GM19035 (cell line): Measurements from ENCODE around the gene SLC17A9.

Experiments used
- ATAC-seq: cut with Tn5 transposase; IDR thresholded peaks from one replicate; pipeline ENCODE4 v1.9.1; 2021; ENCODE audit not compliant: unreplicated experiment

SLC17A9 gene

DNA sequence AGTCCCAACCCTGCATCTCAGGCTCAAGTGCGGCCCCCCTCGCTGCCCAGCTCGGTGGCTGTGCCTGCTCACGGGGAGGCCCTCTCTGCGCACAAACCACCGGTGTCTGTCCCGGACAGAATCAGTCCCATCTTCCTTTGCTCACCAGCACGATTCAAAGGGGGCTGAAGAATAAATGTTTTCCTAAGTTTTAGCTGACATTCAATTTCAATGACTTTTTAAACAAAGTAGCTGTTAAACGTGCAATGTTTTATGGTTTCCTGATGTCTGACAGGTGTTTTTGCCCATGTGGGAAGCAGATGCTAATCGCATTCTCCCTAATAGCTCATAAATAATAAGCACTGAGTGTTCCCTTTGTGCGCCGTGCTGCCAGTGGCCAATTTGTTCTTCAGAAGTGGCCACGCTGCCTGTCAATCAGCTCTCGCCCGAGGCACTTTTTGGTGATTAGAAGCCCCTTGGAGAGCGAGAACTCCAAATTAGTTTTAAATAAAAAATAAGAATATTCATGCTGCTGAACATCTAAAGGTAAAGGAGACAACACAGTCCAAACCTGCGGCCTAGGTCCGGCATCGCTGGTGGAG is 28.0 kb downstream of the SLC17A9 start:
- no peak for ATAC-seq

DNA sequence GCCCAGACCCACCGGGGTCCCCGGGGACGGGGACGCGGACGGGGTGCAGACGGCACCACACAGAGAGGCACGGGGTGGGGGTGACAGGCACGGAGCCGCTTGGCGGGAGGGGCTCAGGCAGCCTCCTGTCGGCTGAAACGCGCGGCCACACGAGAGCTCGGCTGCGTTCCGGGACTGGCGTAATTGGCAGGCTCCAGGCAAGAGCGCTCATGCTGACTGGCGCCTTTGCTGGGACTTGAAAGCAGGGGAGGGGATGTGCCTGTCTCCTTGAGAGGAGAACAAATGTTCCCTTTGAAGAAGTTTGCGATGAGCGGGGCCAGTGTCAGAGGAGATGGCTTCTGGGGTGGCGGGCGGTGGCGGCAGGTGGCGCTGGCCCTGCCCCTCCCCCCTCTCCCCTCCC is 28.5 kb downstream of the SLC17A9 start:
- ATAC-seq = no peak

DNA sequence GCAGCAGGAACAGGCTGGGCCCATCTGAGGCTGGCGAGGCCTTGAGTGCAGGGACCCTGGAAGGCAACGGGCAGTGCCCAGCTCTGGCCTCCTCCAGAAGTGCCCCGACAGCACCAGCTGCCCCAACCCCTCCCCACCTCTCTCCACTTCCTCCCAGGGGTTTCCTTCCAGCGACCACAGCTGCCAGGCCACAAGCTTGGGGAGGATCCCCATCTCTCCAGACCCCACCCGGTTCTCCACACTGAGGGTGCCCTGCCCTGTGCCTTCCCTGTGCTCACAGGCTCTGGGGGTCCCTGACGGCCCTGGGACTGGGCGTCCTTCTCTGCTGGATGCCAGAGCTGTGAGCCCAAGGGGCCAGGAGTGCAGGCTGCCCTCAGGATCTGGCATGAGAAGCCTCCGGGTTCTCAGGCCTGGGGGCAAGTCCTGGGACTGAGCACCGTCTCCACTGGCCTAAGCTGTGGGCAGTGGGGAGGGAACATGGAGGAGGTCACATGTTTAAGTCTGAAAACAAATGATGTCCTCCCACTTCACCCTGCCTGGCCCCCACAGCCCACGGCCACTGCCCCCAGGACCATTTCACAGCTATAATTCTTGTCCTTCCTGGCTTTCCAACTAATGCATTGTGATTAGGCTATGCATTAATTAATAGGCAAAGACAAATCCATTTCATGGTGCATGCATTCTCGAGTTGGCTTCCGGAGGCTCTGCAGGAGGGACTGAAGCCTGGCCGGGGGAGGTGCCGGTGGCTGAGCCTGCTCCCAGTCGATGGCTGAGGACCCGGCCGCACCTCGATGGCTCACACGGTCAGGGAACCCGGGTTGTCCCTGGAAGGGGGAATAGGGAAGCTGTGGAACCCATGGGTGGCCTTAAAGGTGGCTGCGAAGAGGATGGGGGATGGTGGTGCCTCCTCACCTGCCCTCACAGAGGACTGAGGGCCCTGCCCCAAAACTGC is 29.9 kb downstream of the SLC17A9 start:
- ATAC-seq = no peak

DNA sequence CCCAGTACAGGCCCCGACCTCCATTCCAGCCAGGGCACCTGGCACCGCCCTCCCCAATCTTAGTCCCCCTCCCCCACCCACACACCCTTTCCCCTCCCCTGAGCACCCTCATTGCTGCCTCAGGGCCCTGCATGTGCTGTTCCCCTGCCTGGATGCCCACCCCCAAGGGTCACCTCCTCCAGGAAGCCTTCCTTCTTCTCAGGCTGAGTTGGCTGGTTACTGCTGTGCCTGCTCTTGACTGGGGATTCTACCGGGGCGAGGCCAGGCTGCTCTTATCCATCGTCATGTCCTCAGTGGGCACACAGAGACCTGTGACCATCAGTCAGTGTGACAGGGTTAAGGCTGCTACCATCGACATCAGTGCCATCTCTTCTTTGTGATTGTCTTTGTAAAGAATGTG is 30.7 kb downstream of the SLC17A9 start:
- ATAC-seq = no peak

DNA sequence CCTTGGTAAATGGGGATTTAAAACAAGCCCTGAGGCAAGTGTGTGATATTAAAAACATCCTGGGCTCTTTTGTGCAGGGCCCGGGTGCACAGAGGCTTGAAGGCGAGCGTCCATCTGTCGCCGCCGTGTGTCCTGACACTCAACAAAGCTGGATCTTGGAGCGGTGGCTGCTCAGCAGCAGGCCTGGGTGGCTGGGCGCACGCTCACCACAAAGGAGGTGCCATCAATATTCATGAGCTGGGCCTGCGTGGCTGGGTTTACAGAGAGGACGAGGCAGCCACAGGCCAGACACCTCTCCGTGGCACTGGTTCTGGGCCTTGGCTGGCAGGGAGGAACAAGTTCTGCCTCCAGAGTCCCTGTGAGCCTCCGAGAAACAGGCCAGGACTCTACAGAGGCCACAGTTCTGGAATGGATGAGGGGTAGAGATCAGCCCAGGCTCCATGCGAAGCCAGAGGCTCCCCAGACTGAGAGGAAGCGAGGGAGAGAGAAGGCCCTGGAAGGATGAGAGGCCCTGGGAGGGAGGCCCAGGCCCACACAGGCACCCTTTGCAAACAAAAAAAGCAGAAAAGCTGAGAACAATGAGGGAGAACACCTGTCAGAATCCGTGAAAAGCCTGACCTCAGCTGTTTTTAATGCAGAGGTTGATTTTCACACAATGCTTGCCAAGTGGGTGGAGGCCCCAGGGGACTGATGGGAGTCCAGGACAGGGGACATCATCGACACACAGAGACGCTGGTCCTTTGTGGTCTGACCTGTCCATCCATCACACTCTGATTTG is 32.3 kb downstream of the SLC17A9 start:
- ATAC-seq = no peak

DNA sequence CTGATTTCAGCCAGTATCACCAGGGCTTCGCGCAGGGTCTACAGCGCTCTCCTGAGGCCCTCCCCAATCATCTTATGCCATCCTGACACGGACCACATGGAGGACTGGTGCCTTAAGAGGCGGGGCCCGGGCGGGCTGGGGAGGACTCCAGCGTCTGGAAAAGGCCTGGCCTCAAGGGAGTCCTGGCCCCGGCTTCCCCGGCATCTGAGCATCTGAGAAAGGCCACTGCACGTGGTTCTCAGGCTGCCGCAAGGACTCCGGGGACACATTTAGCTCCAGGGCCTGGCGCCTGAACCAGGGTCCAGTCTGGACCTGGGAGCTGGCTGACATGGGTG is 32.9 kb downstream of the SLC17A9 start:
- no peak for ATAC-seq

DNA sequence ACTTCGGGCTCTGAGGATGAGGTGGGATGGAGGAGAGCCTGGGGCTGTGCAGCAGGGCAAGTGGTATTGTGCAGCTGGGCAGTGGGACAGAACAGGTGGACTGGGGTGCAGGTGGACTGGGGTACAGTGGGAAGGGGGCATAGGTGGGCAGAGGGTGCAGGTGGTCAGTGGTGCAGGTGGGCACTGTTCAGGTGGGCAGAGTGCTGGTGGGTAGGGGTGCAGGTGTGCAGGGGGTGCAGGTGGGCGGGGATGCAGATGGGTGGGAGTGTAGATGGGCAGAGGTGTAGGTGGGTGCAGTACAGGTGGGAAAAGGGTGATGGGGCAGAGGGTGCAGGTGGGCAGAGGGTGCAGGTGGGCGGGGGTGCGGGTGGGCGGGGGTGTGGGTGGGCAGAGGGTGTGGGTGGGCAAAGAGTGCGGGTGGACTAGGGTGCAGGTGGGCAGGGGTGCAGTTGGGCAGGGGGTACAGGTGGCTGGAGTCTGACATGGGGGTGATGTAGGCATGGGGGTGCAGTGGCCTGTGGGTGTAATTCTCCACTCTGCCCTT is 33.8 kb downstream of the SLC17A9 start:
- ATAC-seq = no peak

DNA sequence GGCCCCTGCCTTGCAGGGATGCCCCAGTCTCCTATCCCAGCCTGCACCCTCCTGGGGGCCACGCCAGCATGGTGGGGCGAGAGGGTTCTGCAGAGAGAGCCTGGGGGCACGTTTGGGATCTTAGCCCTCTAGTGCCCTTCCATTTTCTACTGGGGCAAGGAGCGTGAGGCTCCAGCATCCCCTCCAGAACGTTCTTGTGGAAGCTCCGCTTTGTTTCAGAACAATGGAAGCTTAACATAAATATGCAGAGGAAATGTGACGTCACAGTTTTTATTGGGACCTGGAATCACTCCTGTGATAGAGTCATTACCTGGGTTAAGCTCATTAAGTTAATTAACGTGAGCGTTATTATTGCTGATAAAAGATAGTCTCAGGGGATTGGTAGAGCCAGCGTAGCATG is 34.6 kb downstream of the SLC17A9 start:
- no peak for ATAC-seq

DNA sequence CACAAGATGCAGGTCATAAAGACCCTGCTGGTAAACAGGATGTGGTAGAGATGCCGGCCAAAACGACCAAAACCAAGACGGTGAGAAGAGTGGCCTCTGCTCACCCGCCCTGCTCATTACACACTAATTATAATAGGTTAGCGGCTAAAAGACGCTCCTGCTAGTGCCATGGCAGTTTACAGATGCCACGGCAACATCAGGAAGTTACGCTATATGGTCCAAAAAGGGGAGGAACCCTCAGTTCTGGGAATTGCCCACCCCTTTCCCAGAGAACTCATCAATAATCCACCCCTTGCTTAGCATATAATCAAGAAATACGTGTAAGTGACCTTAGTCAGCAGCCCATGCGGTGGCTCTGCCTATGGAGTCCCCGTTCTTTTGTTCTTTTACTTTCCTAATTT is 36.7 kb downstream of the SLC17A9 start:
- ATAC-seq = no peak

DNA sequence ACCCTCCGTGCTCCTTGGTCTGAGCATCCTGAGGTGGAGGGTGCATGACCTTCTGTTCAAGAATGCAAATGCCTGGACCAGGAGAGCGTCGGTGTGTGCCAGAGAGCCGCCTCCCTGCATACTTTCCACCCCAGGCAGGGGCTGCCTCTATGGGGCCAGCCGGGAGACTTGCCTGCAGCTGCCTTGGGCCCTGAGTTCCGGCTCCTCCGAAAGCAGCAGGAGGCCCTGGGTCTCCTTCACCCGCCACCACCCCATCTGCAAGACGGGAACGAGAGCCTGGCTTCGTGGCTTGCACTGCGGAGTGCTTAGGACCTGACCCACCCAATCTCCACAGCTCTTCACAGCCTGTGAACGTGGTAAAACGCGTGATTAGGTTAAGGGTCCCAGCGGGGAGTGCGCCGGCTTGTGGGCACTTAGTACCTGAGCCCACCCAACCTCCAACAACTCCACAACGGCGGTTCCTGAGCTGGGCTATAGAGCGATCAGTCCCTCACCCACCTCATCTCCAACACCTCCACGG is 37.9 kb downstream of the SLC17A9 start:
- ATAC-seq = no peak

DNA sequence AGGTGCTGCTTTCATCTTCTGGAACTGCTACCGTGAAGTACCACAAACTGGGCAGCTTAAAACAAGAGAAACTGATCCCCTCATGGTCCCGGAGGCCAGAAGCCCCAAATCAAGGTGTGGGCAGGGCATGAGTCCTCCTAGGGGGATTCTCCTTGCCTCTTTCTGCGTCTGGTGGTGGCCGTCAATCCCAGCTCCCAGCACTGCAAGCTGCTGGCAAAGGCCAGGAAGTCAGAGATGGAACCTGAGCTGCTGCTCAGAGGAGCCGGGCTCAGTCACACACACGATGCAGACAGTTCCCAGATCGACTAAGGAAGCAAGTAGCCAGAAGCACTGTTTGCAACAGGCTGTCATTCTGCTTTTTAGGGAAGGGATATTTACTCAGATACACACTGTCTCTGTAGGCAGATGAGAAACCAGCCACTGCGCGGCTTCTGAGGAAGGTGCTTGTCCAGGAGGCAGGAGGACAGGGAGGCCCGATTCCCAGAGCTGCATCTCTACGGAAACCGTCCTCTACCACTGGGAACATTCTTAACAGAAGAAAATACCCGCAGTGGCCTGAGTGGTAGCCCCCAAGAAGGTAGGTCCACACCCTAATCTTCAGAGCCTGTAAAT is 38.8 kb downstream of the SLC17A9 start:
- no peak for ATAC-seq

DNA sequence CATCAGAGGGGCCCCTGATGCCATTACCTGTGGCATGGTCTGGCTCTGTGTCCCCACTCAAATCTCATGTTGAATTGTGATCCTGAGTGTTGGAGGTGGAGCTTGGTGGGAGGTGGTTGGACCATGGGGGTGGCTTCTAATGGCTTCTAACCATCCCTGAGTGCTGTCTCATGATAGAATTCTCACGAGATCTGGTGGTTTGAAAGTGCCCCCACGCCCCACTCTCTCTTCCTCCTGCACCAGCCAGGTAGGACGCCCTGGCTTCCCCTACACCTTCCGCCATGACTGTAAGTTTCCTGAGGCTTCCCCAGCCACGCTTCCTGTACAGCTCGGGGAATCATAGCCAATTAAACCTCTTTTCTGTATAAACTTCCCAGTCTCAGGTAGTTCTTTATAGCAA is 39.4 kb downstream of the SLC17A9 start:
- no peak for ATAC-seq

DNA sequence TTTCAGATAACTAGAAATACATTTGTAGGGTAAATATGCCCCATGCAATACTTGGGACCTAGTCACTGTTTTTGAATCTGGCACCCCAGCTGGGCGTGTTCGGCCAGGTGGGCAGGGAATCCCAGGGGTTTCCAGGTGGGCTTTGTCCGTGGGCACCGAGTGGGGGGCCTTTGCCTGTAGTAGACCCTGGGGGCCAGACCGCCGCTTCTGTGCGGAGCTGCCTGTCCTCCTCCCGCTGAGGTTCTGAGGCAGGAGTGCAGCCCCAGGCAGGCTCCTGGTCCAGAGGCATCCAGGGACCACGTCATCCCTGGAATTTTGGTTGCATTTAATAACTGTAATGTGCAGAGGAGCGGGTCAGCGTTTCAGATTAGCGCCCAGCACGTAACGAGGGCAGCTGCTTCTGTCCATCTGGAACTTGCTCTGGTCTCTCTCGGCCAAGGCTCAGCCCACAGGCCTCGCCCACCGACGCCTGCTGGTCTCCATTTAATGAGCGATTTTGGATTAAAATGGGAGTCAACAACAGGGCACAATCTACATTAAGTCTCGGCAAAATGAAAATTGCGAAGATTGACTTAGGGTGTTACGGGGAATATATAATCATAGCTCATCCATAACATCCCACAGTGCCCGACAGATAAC is 41.5 kb downstream of the SLC17A9 start:
- ATAC-seq = no peak

DNA sequence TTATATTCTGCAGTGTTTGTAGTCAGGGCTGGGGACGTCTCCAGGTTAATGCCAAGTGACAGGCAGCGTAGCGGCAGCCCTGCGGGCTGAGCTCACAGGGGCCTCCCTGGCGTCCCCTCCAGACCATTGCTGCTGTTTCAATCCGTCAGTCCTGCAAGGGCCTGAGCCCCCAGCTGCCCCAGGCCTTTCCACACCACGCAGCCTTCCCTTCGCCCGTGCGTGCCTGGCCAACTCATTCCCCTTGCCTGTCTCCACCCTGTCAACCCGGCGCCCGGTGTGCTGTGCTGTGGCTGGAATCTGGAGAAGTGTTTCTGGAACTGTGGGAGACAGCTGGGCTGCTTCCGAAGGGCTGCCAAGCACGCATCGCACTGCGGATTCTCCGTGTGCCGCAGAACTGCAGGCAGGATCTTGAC is 42.4 kb downstream of the SLC17A9 start:
- no peak for ATAC-seq

DNA sequence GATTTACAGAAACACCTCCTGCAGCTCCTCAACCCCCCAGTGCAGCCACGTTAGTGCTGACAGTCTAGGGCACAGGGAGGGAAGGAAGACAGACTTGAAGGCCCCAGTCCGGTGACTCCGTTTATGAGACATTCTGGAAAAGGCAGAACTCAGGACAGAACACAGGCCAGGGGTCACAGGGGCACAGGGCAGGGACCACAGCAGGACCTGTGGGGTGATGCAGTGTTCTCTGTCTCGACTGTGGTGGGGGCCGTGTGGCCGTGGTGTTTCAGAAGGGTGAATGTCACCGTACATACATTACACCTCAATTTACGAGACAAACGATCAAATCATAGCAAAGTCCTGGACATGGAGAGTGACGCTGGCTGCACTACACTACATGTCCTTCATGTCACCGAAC is 43.0 kb downstream of the SLC17A9 start:
- no peak for ATAC-seq

DNA sequence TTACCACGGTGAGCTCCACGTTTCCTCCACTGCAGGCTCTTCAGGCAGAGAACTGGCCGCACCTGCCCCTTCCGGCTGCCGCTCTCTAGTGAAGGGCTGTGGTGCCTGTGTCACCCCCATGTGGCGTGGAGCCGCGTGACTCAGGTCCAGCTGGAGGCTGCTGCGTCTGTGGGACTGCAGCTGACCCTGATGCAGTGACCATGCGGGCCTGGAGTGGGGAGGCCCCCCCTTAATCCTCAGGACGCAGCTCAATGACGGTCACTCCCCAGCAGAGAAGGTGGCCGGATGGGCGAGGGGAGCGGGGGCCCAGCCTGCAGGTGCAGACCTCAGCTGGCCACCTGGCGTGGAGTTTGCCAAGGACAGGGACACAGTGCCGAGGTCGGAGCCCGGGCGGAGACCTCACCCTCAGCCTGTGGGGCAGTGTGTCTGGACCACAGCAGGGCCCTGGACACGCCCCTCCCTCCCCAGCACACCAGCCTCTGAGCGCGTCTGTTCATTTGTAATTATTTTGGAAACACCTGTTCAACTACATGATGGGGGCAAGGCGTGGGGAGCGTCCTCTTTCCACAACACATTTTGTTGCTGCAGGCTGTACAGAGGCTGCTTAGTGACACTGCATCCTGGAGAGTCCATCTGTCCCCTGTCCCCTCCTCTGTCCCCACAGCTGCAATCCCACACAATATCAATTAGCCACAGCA is 43.5 kb downstream of the SLC17A9 start:
- no peak for ATAC-seq

DNA sequence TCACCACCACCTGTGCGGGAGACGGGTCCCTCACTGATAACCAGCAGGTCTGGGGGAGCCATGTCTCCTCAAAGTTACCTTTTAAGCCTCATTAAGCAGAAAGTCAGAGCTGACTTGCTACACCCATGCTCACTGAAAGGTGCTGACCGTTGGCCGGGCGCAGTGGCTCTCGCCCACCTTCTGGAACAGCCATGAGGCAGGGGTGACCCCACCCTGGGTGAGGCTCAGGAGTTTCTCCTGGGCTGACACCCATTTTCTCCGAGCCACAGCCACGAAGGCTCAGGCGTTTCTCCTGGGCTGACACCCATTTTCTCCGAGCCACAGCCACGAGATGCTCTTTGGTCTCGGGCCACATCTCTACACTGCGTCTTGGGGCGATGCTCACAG is 44.1 kb downstream of the SLC17A9 start:
- no peak for ATAC-seq

DNA sequence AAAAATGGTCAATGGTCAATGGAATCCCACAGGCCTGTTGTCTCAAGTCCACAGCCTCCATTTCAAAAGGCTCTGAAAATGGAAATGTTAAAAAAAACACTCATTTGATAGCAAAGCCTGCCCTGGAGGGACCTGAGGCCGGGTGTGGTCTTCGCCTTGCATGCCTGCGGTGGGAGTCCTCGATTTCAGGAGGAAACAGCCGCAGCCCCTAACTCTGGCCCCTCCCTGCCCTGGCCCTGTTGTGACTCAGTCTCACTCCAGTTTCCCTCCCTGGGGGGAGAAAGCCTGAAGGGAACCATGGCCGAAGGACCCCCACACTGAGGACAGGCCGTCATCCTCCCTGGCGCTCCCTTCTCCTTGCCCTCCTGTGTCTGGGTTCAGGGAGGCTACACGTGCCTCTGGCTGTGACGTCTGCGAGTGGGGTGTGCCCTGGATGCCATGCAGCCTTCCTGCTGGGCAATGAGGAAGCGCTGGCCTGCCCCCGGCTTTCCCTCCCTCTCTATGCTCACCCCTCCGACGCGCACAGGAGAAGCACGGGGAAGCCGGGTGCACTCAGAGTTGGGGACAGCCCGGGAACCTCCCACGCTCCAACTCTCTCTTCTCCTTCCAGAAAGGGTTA is 45.0 kb downstream of the SLC17A9 start:
- no peak for ATAC-seq

DNA sequence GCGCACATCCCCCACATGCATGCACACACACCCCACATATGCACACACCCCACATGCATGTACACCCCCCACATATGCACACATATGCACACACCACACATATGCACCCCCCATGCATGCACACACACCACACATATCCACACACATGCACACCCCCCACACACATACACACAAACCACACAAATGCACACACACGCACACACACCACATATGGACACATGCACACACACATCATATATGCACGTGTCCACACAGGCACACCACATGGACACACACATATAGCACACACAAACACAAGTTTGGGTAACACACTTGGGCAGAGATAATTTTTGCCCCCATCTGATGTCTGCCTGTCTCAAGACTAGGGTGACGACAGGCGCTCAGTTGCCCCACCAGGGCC is 45.9 kb downstream of the SLC17A9 start:
- no peak for ATAC-seq

DNA sequence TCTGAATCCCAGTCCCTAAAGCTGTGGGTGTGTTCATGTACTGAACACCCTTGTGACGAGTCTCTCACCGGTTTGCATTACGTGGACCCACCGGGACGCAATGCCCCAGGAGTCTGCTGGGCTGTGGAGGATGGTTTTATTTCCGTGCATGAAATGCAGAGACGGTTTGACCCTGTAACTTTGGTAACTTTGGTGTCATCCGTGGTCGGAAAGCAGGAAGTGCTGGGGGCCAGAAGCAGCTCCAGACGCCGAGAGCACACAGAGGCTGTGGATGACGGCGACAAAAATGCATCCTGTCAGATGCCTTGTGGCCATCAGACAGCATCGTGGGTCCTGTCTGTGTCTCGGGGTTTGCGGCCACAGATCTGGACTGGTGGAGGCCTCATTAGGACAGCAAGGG is 47.1 kb downstream of the SLC17A9 start:
- ATAC-seq = no peak
